Upper lobe of left lung (tissue), 6 donors: ENCODE results near the gene PRKG1. TPM values are rescaled to one million over a fixed set of nuclear protein-coding genes. Genes with fewer than 3 reads are reported as not detected.

Experiments used
- ATAC-seq, 2 donors: fragments of 200-7000 bp; cut with Tn5 transposase; one replicate each; pipeline ENCODE4 v1.9.1; 2022; ENCODE audit warnings: mild to moderate bottlenecking in 2 of 2, moderate library complexity in 2 of 2; ENCODE audit not compliant: low FRiP score in 2 of 2
- DNase-seq, 2 donors: peaks; one replicate each; pipeline ENCODE4 v3.0.0-alpha.2; 2019 to 2020
- H3K27ac ChIP-seq, 4 donors: fragments of 200-600 bp; sonication (generic); one replicate each; pipeline ENCODE4 v1.5.1; 2016 to 2019
- H3K27me3 ChIP-seq, 4 donors: fragments of 200-600 bp; sonication (generic); one replicate each; pipeline ENCODE4 v1.5.1; 2017 to 2019
- H3K36me3 ChIP-seq, 4 donors: fragments of 200-600 bp; sonication (generic); one replicate each; pipeline ENCODE4 v1.5.1; 2016 to 2019
- H3K4me1 ChIP-seq, 4 donors: fragments of 200-600 bp; sonication (generic); one replicate each; pipeline ENCODE4 v1.5.1; 2018 to 2019
- H3K4me3 ChIP-seq, 4 donors: fragments of 200-600 bp; sonication (generic); one replicate each; pipeline ENCODE4 v1.5.1; 2017 to 2019; ENCODE audit warnings: mild to moderate bottlenecking in 2 of 4, moderate library complexity in 1 of 4
- H3K9me3 ChIP-seq, 4 donors: fragments of 200-600 bp; sonication (generic); one replicate each; pipeline ENCODE4 v1.5.1; 2018 to 2019
- CTCF ChIP-seq, 6 experiments: fragments of 450-650 bp in 4 of 6; fragments of 200-600 bp in 2 of 6; sonication (generic) in 2 of 6; IDR thresholded peaks; one replicate each; pipeline ENCODE4 v1.5.1; 2016 to 2019; ENCODE audit warnings: antibody characterized with exemption in 6 of 6
- EP300 ChIP-seq, 4 donors: sonication (generic); formaldehyde crosslinking; IDR thresholded peaks; one replicate each; pipeline ENCODE4 v1.5.1; 2017; ENCODE audit warnings: antibody characterized with exemption in 4 of 4, control low read depth in 2 of 4
- POLR2A ChIP-seq, 4 donors: fragments of 450-650 bp; IDR thresholded peaks; one replicate each; pipeline ENCODE4 v1.5.1; 2016 to 2017; ENCODE audit warnings: antibody characterized with exemption in 4 of 4, mild to moderate bottlenecking in 2 of 4
- POLR2AphosphoS5 ChIP-seq, 2 donors: sonication (generic); formaldehyde crosslinking; IDR thresholded peaks; one replicate each; pipeline ENCODE4 v1.5.1; 2017; ENCODE audit warnings: antibody characterized with exemption in 2 of 2
- WGBS, 2 donors: methylation state at CpG; one replicate each; pipeline ENCODE4 v1.1.5; 2017 to 2018; 5-methylcytosine and 5-hydroxymethylcytosine counted together
- total RNA-seq, 6 donors: library from RNA; depleted of rRNA in 4 of 6; stranded (reverse); fragments of >200 nt in 4 of 6; gene quantifications; one replicate each; pipeline versions ENCODE4 v1.1.0 to v1.2.1, GENCODE V29; 2016 to 2021
- donor health status: DM: no; HTN: no; CAD: no; lungs with moderate emphysema.
- donor health status: DM: no; HTN: yes; CAD: no; lungs with severe emphysema.

The PRKG1 gene
- total RNA-seq, 6 donors from 2014 or later = 12.9 to 43.0 (median 25.0) TPM

- 77 to 78% methylated on average over 3 of the region's 3 CpGs for WGBS, 2 donors
- Histone ChIP-seq H3K27ac (no peak overlapping the region), H3K36me3 (no peaks in the 10 kb centered on the region), H3K9me3 (no peaks in the 10 kb centered on the region), H3K4me1 (no peaks in the 10 kb centered on the region), H3K4me3 (no peak overlapping the region), H3K27me3 (no peaks in the 10 kb centered on the region)
- TF ChIP-seq EP300 (IDR thresholded peaks at IDR 0.05) (no peak), CTCF (IDR thresholded peaks at IDR 0.05) (no peak), POLR2AphosphoS5 (IDR thresholded peaks at IDR 0.05) (no peak), POLR2A (IDR thresholded peaks at IDR 0.05) (no peak)
- ATAC-seq = no peak
- no peak for DNase-seq
Measured at GRCh38 chr10:51643734-51644133, 569.4 kb downstream of the PRKG1 start.

DNA sequence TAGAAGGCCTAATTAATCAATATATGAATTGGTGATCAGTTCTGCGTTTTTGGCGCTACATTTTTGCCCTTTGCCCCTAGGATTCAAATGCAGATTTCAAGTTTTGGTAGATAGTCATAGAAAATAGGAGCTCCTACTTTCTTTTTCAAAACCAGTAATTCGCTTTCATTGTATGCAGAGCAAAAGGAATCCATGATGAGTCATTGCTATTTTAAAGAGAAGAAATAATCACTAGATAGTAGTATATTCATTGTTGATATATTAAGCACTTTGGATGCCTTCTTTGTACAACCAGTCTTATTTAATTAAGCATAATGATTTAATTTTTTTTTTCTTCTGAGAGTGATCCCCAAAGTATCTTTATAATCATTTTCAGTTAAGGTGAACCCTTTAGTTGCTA, 574.8 kb downstream of the PRKG1 start:
- H3K9me3 ChIP-seq = no peaks in the 10 kb centered on the region
- TF ChIP-seq POLR2AphosphoS5 (IDR thresholded peaks at IDR 0.05) (no peak), CTCF (IDR thresholded peaks at IDR 0.05) (no peak), EP300 (IDR thresholded peaks at IDR 0.05) (no peak), POLR2A (IDR thresholded peaks at IDR 0.05) (no peak)

DNA sequence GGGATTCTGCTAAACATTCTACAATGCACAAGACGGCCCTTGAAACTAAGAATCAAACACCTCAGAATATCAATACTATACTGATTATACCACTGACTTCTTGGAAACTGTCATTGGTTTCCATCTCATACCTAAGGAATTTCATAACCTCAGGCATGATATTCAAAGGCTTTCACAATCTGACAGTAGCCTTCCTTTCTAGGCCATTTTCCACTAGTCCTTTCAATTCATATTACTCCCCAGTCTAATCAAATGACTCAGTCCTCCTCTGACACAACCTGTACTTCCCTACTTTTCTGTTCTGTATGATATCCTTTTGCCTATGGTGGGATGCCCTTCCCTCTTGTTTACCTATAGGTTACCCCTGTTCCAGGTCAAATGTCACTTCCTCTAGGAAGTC, 576.8 kb downstream of the PRKG1 start:
- H3K27me3 ChIP-seq = no peaks in the 10 kb centered on the region
- DNase-seq = no peak
- H3K4me3 ChIP-seq = no peak overlapping the region
- H3K4me1 ChIP-seq = no peaks in the 10 kb centered on the region
- H3K36me3 ChIP-seq = no peaks in the 10 kb centered on the region
- no peak for ATAC-seq
- no peak overlapping the region for H3K27ac ChIP-seq
- H3K9me3 ChIP-seq = no peaks in the 10 kb centered on the region
- no peak for TF ChIP-seq POLR2AphosphoS5 (IDR thresholded peaks at IDR 0.05)
- no peak for TF ChIP-seq CTCF (IDR thresholded peaks at IDR 0.05)
- no peak for TF ChIP-seq POLR2A (IDR thresholded peaks at IDR 0.05)
- no peak for TF ChIP-seq EP300 (IDR thresholded peaks at IDR 0.05)
- 90 to 100% methylated on average over 1 of the region's 1 CpG for WGBS, 2 donors

More for the DNA sequence above, 574.8 kb downstream of the PRKG1 start:
- DNase-seq (no peak), ATAC-seq (no peak)
- no peak overlapping the region for H3K27ac ChIP-seq
- no peaks in the 10 kb centered on the region for H3K36me3 ChIP-seq
- no peaks in the 10 kb centered on the region for H3K27me3 ChIP-seq
- H3K4me3 ChIP-seq = no peak overlapping the region
- 95 to 96% methylated on average over 3 of the region's 3 CpGs for WGBS, 2 donors
- no peaks in the 10 kb centered on the region for H3K4me1 ChIP-seq

- TF ChIP-seq CTCF (IDR thresholded peaks at IDR 0.05) (no peak), EP300 (IDR thresholded peaks at IDR 0.05) (no peak), POLR2AphosphoS5 (IDR thresholded peaks at IDR 0.05) (no peak), POLR2A (IDR thresholded peaks at IDR 0.05) (no peak)
- ATAC-seq (no peak), DNase-seq (no peak)
- H3K9me3 ChIP-seq = no peaks in the 10 kb centered on the region
- H3K4me3 ChIP-seq = no peak overlapping the region
- H3K36me3 ChIP-seq = no peaks in the 10 kb centered on the region
- H3K27me3 ChIP-seq = no peaks in the 10 kb centered on the region
- H3K4me1 ChIP-seq = peaks cover 0 to 3% (median 0%) of the 10 kb centered on the region in 4 donors
- H3K27ac ChIP-seq = no peak overlapping the region
Measured at GRCh38 chr10:51653025-51653424, 578.7 kb downstream of the PRKG1 start.

GRCh38 chr10:51654918-51655317, 580.6 kb downstream of the PRKG1 start:
- DNase-seq = no peak
- Histone ChIP-seq H3K9me3 (no peaks in the 10 kb centered on the region), H3K4me3 (no peak overlapping the region), H3K4me1 (peaks cover 0 to 3% (median 0%) of the 10 kb centered on the region in 4 donors), H3K36me3 (no peaks in the 10 kb centered on the region), H3K27me3 (no peaks in the 10 kb centered on the region), H3K27ac (no peak overlapping the region)
- WGBS, 2 donors = 82 to 88% methylated on average over 1 of the region's 1 CpG
- TF ChIP-seq POLR2AphosphoS5 (IDR thresholded peaks at IDR 0.05) (no peak), CTCF (IDR thresholded peaks at IDR 0.05) (no peak), POLR2A (IDR thresholded peaks at IDR 0.05) (no peak), EP300 (IDR thresholded peaks at IDR 0.05) (no peak)
- ATAC-seq = no peak
